GM19467 (cell line): ENCODE data around the gene GP9.
"Not testable (repeated sequence)": the region's sequence is repeated elsewhere in the genome, so short reads cannot be mapped to it uniquely, and the experiment has no call there.

ENCODE experiments used
- ATAC-seq: cut with Tn5 transposase; IDR thresholded peaks from one replicate; pipeline ENCODE4 v1.9.1; 2021; ENCODE audit warnings: mild to moderate bottlenecking, moderate library complexity; ENCODE audit not compliant: unreplicated experiment

The GP9 gene

GRCh38 chr3:129069313-129070085 lies 8.9 kb downstream of the GP9 start:
- ATAC-seq = not testable (repeated sequence)

- no peak for ATAC-seq
These were observed 9.7 kb downstream of the GP9 start for GRCh38 chr3:129070086-129070885.

- ATAC-seq = no peak
These were observed 16.6 kb downstream of the GP9 start for GRCh38 chr3:129077222-129077621.

- ATAC-seq = no peak
These were observed 17.9 kb downstream of the GP9 start for GRCh38 chr3:129078510-129078909.

GRCh38 chr3:129081503-129081902 lies 20.9 kb downstream of the GP9 start:
- ATAC-seq = no peak

GRCh38 chr3:129082026-129082425 lies 21.4 kb downstream of the GP9 start:
- ATAC-seq = no peak

GRCh38 chr3:129084501-129084900 lies 23.9 kb downstream of the GP9 start:
- no peak for ATAC-seq

- no peak for ATAC-seq
These were observed 24.7 kb downstream of the GP9 start for GRCh38 chr3:129085165-129085715.

GRCh38 chr3:129085818-129086217 lies 25.2 kb downstream of the GP9 start:
- no peak for ATAC-seq

- no peak for ATAC-seq
These were observed 26.6 kb downstream of the GP9 start for GRCh38 chr3:129087138-129087702.

- ATAC-seq = not testable (repeated sequence)
These were observed 27.3 kb downstream of the GP9 start for GRCh38 chr3:129087904-129088303.

- ATAC-seq = not testable (repeated sequence)
These were observed 27.7 kb downstream of the GP9 start for GRCh38 chr3:129088312-129088711.

- no peak for ATAC-seq
These were observed 34.7 kb downstream of the GP9 start for GRCh38 chr3:129095285-129095684.

GRCh38 chr3:129100274-129100673 lies 39.7 kb downstream of the GP9 start:
- ATAC-seq = no peak

GRCh38 chr3:129101370-129102138 lies 41.0 kb downstream of the GP9 start:
- ATAC-seq = no peak

GRCh38 chr3:129103296-129103695 lies 42.7 kb downstream of the GP9 start:
- ATAC-seq = no peak

GRCh38 chr3:129104051-129104450 lies 43.5 kb downstream of the GP9 start:
- ATAC-seq = no peak

GRCh38 chr3:129104498-129105079 lies 44.0 kb downstream of the GP9 start:
- no peak for ATAC-seq

GRCh38 chr3:129105862-129106261 lies 45.3 kb downstream of the GP9 start:
- ATAC-seq = no peak

GRCh38 chr3:129106320-129106719 lies 45.7 kb downstream of the GP9 start:
- no peak for ATAC-seq
